Upper lobe of left lung (tissue), 6 donors: ENCODE results near the gene PSAPL1. TPM values are rescaled to one million over a fixed set of nuclear protein-coding genes. Genes with fewer than 3 reads are reported as not detected.

Source experiments
- ATAC-seq, 2 donors: fragments of 200-7000 bp; cut with Tn5 transposase; one replicate each; pipeline ENCODE4 v1.9.1; 2022; ENCODE audit warnings: mild to moderate bottlenecking in 2 of 2, moderate library complexity in 2 of 2; ENCODE audit not compliant: low FRiP score in 2 of 2
- DNase-seq, 2 donors: peaks; one replicate each; pipeline ENCODE4 v3.0.0-alpha.2; 2019 to 2020
- H3K27ac ChIP-seq, 4 donors: fragments of 200-600 bp; sonication (generic); one replicate each; pipeline ENCODE4 v1.5.1; 2016 to 2019
- H3K27me3 ChIP-seq, 4 donors: fragments of 200-600 bp; sonication (generic); one replicate each; pipeline ENCODE4 v1.5.1; 2017 to 2019
- H3K36me3 ChIP-seq, 4 donors: fragments of 200-600 bp; sonication (generic); one replicate each; pipeline ENCODE4 v1.5.1; 2016 to 2019
- H3K4me1 ChIP-seq, 4 donors: fragments of 200-600 bp; sonication (generic); one replicate each; pipeline ENCODE4 v1.5.1; 2018 to 2019
- H3K4me3 ChIP-seq, 4 donors: fragments of 200-600 bp; sonication (generic); one replicate each; pipeline ENCODE4 v1.5.1; 2017 to 2019; ENCODE audit warnings: mild to moderate bottlenecking in 2 of 4, moderate library complexity in 1 of 4
- H3K9me3 ChIP-seq, 4 donors: fragments of 200-600 bp; sonication (generic); one replicate each; pipeline ENCODE4 v1.5.1; 2018 to 2019
- EP300 ChIP-seq, 4 donors: sonication (generic); formaldehyde crosslinking; IDR thresholded peaks; one replicate each; pipeline ENCODE4 v1.5.1; 2017; ENCODE audit warnings: antibody characterized with exemption in 4 of 4, control low read depth in 2 of 4
- POLR2A ChIP-seq, 4 donors: fragments of 450-650 bp; IDR thresholded peaks; one replicate each; pipeline ENCODE4 v1.5.1; 2016 to 2017; ENCODE audit warnings: antibody characterized with exemption in 4 of 4, mild to moderate bottlenecking in 2 of 4
- POLR2AphosphoS5 ChIP-seq, 2 donors: sonication (generic); formaldehyde crosslinking; IDR thresholded peaks; one replicate each; pipeline ENCODE4 v1.5.1; 2017; ENCODE audit warnings: antibody characterized with exemption in 2 of 2
- WGBS, 2 donors: methylation state at CpG; one replicate each; pipeline ENCODE4 v1.1.5; 2017 to 2018; 5-methylcytosine and 5-hydroxymethylcytosine counted together
- total RNA-seq, 6 donors: library from RNA; depleted of rRNA in 4 of 6; stranded (reverse); fragments of >200 nt in 4 of 6; gene quantifications; one replicate each; pipeline versions ENCODE4 v1.1.0 to v1.2.1, GENCODE V29; 2016 to 2021
- TF ChIP-seq, protein P1 (sequence below), 6 experiments: fragments of 450-650 bp in 4 of 6; fragments of 200-600 bp in 2 of 6; sonication (generic) in 2 of 6; IDR thresholded peaks; one replicate each; pipeline ENCODE4 v1.5.1; 2016 to 2019; ENCODE audit warnings: antibody characterized with exemption in 6 of 6
- donor health status: DM: no; HTN: no; CAD: no; lungs with moderate emphysema.
- donor health status: DM: no; HTN: yes; CAD: no; lungs with severe emphysema.

PSAPL1 gene
- total RNA-seq, 6 donors from 2014 or later = 0.20 to 0.61 (median 0.31) TPM; not detected in 3

DNA sequence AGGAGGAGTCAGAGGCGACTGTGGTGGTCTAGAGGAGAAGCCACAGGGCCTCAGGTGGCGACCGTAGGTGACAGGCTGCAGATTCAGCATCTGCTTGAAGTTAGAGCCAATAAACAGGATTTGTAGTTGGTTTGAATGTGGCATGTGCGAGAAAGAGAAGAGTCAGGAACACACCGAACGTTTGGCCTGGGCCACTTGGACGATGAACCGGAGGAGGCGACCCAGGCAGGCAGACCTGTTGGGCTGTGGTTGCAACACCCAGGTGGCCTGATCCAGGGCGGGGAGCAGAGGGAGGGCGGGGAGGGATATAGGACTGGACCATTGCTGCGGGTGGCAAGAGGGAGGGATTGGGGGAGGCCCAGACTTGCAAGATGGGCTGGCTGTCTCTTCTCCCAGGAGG is 10.0 kb upstream of the PSAPL1 start:
- H3K27me3 ChIP-seq = no peaks in the 10 kb centered on the region
- H3K36me3 ChIP-seq = no peaks in the 10 kb centered on the region
- no peak overlapping the region for H3K4me3 ChIP-seq
- TF ChIP-seq EP300 (IDR thresholded peaks at IDR 0.05) = no peak
- no peak for TF ChIP-seq POLR2AphosphoS5 (IDR thresholded peaks at IDR 0.05)
- TF ChIP-seq POLR2A (IDR thresholded peaks at IDR 0.05) = no peak
- H3K4me1 ChIP-seq = no peaks in the 10 kb centered on the region
- H3K9me3 ChIP-seq = no peaks in the 10 kb centered on the region
- ATAC-seq (peak in 1 of 2 donors; percentile 9), DNase-seq (no peak)
- WGBS, 2 donors = 66 to 74% methylated on average over 12 of the region's 12 CpGs
- H3K27ac ChIP-seq = no peak overlapping the region

DNA sequence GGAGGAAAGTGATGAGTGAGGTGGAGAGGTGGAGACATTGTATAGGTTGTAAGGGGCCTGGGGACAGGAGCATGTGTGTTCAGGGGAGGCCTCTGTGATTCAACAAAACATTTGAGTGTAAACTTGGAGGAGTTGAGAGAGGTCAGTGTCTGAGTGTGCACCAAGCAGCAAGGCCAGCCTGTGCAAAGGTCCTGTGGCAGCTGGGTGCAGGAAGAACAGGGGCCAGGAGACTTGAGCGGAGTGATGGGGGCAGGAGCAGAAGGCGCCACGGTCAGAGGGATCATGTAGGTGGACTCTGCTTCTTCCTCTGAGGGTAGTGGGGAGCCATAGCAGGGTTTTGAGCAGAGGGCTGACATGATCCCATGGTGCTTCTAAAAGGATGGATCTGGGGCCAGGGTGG is 9.6 kb upstream of the PSAPL1 start:
- no peak overlapping the region for H3K4me3 ChIP-seq
- H3K4me1 ChIP-seq = no peaks in the 10 kb centered on the region
- ATAC-seq (no peak), DNase-seq (no peak)
- no peaks in the 10 kb centered on the region for H3K9me3 ChIP-seq
- 78 to 91% methylated on average over 3 of the region's 3 CpGs for WGBS, 2 donors
- no peaks in the 10 kb centered on the region for H3K27me3 ChIP-seq
- TF ChIP-seq POLR2A (IDR thresholded peaks at IDR 0.05) = no peak
- TF ChIP-seq POLR2AphosphoS5 (IDR thresholded peaks at IDR 0.05) = no peak
- TF ChIP-seq EP300 (IDR thresholded peaks at IDR 0.05) = no peak
- TF ChIP-seq, protein P1, sequence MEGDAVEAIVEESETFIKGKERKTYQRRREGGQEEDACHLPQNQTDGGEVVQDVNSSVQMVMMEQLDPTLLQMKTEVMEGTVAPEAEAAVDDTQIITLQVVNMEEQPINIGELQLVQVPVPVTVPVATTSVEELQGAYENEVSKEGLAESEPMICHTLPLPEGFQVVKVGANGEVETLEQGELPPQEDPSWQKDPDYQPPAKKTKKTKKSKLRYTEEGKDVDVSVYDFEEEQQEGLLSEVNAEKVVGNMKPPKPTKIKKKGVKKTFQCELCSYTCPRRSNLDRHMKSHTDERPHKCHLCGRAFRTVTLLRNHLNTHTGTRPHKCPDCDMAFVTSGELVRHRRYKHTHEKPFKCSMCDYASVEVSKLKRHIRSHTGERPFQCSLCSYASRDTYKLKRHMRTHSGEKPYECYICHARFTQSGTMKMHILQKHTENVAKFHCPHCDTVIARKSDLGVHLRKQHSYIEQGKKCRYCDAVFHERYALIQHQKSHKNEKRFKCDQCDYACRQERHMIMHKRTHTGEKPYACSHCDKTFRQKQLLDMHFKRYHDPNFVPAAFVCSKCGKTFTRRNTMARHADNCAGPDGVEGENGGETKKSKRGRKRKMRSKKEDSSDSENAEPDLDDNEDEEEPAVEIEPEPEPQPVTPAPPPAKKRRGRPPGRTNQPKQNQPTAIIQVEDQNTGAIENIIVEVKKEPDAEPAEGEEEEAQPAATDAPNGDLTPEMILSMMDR (IDR thresholded peaks at IDR 0.05) = no peak
- no peaks in the 10 kb centered on the region for H3K36me3 ChIP-seq
- no peak overlapping the region for H3K27ac ChIP-seq

DNA sequence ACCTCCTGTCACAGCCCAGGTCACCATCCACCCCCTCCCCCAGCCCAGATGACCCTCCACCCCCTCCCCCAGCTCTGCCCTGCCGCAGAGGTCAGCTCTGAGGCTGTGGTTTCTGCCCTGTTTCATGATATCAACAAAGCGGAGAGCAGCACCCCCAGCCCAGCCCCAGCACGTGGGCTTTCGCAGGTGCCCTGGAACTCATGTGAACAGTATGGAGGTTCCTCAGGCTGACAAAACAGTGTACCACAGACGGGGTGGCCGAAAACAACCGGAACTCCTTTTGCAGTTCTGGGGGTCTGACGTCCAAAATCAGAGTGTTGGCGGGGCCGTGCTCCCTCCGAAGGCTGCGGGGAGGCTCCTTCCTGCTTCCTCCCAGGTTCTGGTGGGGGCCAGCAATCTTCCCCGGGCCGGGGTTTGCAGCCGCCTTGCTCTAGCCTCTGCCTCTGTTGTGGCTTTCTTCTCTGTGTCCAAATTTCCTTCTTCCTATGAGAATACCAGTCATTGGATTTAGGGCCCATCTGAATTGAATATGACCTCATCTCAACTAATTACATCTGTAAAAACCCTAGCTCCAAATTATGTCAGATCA is 7.9 kb upstream of the PSAPL1 start:
- Histone ChIP-seq H3K4me3 (no peak overlapping the region), H3K27me3 (no peaks in the 10 kb centered on the region), H3K9me3 (no peaks in the 10 kb centered on the region), H3K27ac (no peak overlapping the region), H3K36me3 (no peaks in the 10 kb centered on the region), H3K4me1 (no peaks in the 10 kb centered on the region)
- TF ChIP-seq EP300 (IDR thresholded peaks at IDR 0.05) (no peak), POLR2A (IDR thresholded peaks at IDR 0.05) (no peak), POLR2AphosphoS5 (IDR thresholded peaks at IDR 0.05) (no peak)
- TF ChIP-seq, protein P1 (IDR thresholded peaks at IDR 0.05) = no peak
- no peak for ATAC-seq
- DNase-seq = no peak
- 47 to 61% methylated on average over 11 to 15 of the region's 15 CpGs for WGBS, 2 donors

DNA sequence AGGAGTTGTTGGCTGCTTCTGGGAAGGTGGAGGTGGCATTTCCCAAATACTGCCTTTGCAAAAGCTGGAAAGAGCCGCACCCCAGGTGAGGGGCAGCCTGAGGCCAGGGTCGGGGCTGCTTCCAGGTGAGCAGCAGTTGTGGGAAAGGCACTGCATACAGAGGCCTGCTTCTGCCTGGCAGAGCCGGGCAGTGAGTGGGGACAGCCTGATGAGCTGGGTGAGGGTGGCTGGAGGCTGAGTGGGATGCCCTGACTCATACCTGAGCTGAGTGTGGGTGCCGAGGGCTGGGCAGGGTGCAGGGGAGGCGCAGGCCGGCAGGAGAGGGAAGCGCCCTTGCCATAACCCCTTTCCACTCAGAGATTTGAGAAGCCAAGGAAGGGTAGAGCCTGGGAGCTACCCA is 6.5 kb upstream of the PSAPL1 start:
- no peaks in the 10 kb centered on the region for H3K4me1 ChIP-seq
- H3K4me3 ChIP-seq = no peak overlapping the region
- DNase-seq (no peak), ATAC-seq (no peak)
- no peaks in the 10 kb centered on the region for H3K36me3 ChIP-seq
- 86 to 90% methylated on average over 7 of the region's 7 CpGs for WGBS, 2 donors
- no peaks in the 10 kb centered on the region for H3K27me3 ChIP-seq
- TF ChIP-seq, protein P1 (IDR thresholded peaks at IDR 0.05) = no peak
- TF ChIP-seq POLR2A (IDR thresholded peaks at IDR 0.05) (no peak), EP300 (IDR thresholded peaks at IDR 0.05) (no peak), POLR2AphosphoS5 (IDR thresholded peaks at IDR 0.05) (no peak)
- H3K9me3 ChIP-seq = no peaks in the 10 kb centered on the region
- no peak overlapping the region for H3K27ac ChIP-seq

DNA sequence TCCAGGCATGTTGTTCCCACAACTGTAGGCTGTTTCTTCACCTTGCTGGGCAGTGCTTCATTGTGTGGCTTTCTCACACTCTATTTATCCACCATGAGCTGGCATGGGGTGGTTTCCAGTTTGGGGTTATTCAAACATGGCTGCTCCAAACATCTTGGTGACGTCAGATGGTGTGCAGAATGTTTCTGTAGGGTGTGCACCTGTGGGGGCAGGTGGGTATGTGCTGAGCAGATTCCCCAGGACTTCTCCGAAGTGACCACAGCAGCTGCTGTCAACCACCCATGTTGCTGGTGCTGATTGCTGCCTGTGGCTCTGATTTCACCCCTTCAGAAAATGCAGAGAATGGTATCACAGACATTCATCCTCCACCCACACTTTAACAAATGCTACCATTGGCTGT is 5.0 kb upstream of the PSAPL1 start:
- 75 to 88% methylated on average over 2 of the region's 2 CpGs for WGBS, 2 donors
- no peak for ATAC-seq
- TF ChIP-seq EP300 (IDR thresholded peaks at IDR 0.05) = no peak
- TF ChIP-seq POLR2A (IDR thresholded peaks at IDR 0.05) = no peak
- no peak for TF ChIP-seq POLR2AphosphoS5 (IDR thresholded peaks at IDR 0.05)
- TF ChIP-seq, protein P1 (IDR thresholded peaks at IDR 0.05) = no peak

More for the DNA sequence above, 5.0 kb upstream of the PSAPL1 start:
- Histone ChIP-seq H3K4me1 (peaks cover 0 to 14% (median 8%) of the 10 kb centered on the region in 4 donors), H3K36me3 (no peaks in the 10 kb centered on the region), H3K27me3 (no peaks in the 10 kb centered on the region), H3K27ac (no peak overlapping the region), H3K9me3 (no peaks in the 10 kb centered on the region), H3K4me3 (no peak overlapping the region)
- DNase-seq = no peak
